Colonic mucosa (tissue), 4 donors: Measurements from ENCODE around the gene MRO. TPM values are rescaled to one million over a fixed set of nuclear protein-coding genes. Genes with fewer than 3 reads are reported as not detected.

Experiments
- DNase-seq: peaks from one replicate; pipeline ENCODE4 v3.0.0-alpha.2; 2020
- H3K27ac ChIP-seq: fragments of 200-600 bp; one replicate; pipeline ENCODE4 v1.8.0; 2021
- H3K27me3 ChIP-seq: fragments of 200-600 bp; one replicate; pipeline ENCODE4 v1.8.0; 2021
- H3K36me3 ChIP-seq: fragments of 200-600 bp; one replicate; pipeline ENCODE4 v1.8.0; 2021
- H3K4me1 ChIP-seq: fragments of 200-600 bp; one replicate; pipeline ENCODE4 v1.8.0; 2021; ENCODE audit warnings: mild to moderate bottlenecking
- H3K4me3 ChIP-seq: fragments of 200-600 bp; one replicate; pipeline ENCODE4 v1.8.0; 2021
- H3K9ac ChIP-seq, 2 donors: one replicate each; pipeline ENCODE4 v1.7.0; 2013; ENCODE audit warnings: control low read depth in 2 of 2, low read depth in 2 of 2, low read length in 2 of 2
- H3K9me3 ChIP-seq: fragments of 200-600 bp; one replicate; pipeline ENCODE4 v1.8.0; 2021
- CTCF ChIP-seq: fragments of 200-600 bp; IDR thresholded peaks from one replicate; pipeline ENCODE4 v1.8.0; 2022; ENCODE audit warnings: antibody characterized with exemption, mild to moderate bottlenecking
- intact Hi-C: fragments of 100-400 bp; cut with DNase I; formaldehyde crosslinking; loops from one replicate; pipeline ENCODE4 v1.14.1; 2022
- total RNA-seq, 2 donors: library from RNA; stranded (reverse); fragmentation: NEBNext Ultra II Directional in 1 of 2; extraction: Animal tissue kit (Norgen Biotek cat#: 25700) in 1 of 2; gene quantifications; one replicate each; pipeline ENCODE4 v1.2.1, GENCODE V29; 2021
- donor health status: healthy.
- donor health status: DM: no; HTN: no; CAD: no.
- donor health status: DM: no; HTN: no; CAD: no.

MRO gene
- total RNA-seq, 2 donors from 2014 or later, result 0.05 to 0.21 TPM

DNA sequence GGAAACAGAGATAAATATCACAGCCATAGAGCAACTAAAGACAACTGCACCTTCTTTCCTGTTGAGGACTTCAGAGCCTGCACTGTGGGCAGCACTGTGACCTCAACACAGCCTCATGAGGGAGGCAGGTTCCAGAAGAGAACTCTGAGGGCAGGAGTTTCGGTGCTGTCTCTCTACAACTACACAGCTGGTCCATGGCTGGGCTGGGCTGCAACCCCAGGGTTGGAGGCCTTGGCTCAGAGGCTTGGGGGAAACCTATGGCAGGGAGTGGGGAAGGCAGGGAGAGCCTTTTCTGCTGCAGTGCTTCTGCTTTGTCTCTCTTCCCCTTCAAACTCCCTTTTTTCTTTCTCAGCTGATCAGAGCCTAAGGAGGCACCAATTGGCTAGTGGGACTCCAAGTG, 66.5 kb downstream of the MRO start:
- Histone ChIP-seq H3K4me1 (no peaks in the 10 kb centered on the region), H3K4me3 (no peak overlapping the region), H3K27ac (no peak overlapping the region), H3K27me3 (no peaks in the 10 kb centered on the region), H3K9me3 (no peaks in the 10 kb centered on the region), H3K36me3 (no peaks in the 10 kb centered on the region), H3K9ac (no peak overlapping the region)
- intact Hi-C loops, result no loop called here
- DNase-seq, result no peak
- TF ChIP-seq CTCF, result no peak

GRCh38 chr18:50751947-50752346, 67.9 kb downstream of the MRO start:
- TF ChIP-seq CTCF, result no peak

DNA sequence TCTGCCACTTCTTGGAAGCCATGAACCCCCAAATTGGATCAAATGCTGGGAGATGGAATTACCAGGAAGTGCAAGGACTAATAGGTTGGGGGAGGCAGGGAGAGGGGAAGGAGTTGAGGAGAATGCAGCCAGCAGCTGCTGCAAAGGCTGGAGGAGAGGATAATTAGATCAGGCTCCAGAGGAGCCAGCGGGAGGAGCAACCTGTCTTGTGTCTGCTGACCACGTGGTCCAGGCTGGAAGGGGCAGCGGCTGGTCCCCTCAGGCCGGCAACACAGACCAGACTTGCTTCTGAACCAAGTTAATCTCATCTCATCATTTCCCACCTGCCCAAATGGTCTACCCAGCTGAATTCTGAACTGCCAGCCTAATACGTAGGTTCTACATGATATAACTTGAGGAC, 68.3 kb downstream of the MRO start:
- Histone ChIP-seq H3K36me3 (no peaks in the 10 kb centered on the region), H3K9ac (no peak overlapping the region), H3K4me3 (no peak overlapping the region), H3K27ac (no peak overlapping the region), H3K9me3 (no peaks in the 10 kb centered on the region), H3K4me1 (no peaks in the 10 kb centered on the region), H3K27me3 (peaks cover 3% of the 10 kb centered on the region)
- TF ChIP-seq CTCF, result no peak
- DNase-seq, result no peak
- intact Hi-C loops, result no loop called here

More at GRCh38 chr18:50751947-50752346, 67.9 kb downstream of the MRO start:
- no peaks in the 10 kb centered on the region for H3K4me1 ChIP-seq
- no peak for DNase-seq
- no peak overlapping the region for H3K4me3 ChIP-seq
- H3K27me3 ChIP-seq, result peaks cover 3% of the 10 kb centered on the region
- no peaks in the 10 kb centered on the region for H3K36me3 ChIP-seq
- intact Hi-C loops, result no loop called here
- no peak overlapping the region for H3K9ac ChIP-seq
- H3K9me3 ChIP-seq, result no peaks in the 10 kb centered on the region
- no peak overlapping the region for H3K27ac ChIP-seq

DNA sequence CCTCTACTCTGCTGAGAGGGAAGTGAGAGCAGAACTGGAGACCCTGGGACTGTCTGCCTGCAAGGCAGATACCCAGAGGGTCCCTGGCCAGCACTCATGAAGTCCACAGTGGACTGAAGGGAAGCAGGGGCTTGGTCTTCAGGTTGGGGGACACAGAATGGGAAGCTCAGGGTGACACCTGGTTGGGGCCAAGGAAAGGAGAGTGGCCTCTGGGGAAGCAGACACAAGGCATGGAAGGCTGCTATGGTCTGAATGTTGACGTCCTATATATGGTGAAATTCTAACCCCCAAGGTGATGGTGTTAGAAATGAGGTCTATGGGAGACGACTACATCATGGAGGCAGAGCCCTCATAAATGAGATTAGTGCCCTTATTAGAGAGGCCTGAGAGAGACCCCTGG, 69.3 kb downstream of the MRO start:
- H3K27me3 ChIP-seq, result peaks cover 3% of the 10 kb centered on the region
- no peak overlapping the region for H3K9ac ChIP-seq
- intact Hi-C loops, result no loop called here
- no peak for TF ChIP-seq CTCF
- DNase-seq, result no peak
- H3K27ac ChIP-seq, result no peak overlapping the region
- H3K9me3 ChIP-seq, result no peaks in the 10 kb centered on the region
- H3K4me3 ChIP-seq, result no peak overlapping the region
- H3K36me3 ChIP-seq, result no peaks in the 10 kb centered on the region
- H3K4me1 ChIP-seq, result no peaks in the 10 kb centered on the region

DNA sequence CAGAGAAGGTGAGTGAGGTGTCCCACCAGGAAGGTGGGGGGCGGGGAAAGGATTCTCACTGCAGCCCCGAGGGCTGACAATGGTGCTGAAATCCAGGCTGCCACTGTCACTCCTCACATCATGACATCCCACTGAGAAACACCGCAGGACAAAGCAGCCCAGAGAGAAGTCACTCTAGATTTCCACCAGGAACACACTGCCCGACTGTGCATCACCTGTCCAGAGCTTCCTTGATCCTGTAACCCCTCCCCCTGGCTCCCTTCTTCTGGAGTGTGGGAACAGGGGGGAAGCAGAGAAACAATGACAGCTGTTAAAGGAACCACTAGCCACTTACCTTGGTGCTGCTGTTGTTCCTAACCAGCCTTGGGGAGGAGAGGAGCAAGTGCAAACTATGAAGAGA, 69.9 kb downstream of the MRO start:
- no peak for DNase-seq
- intact Hi-C loops, result no loop called here

More for the DNA sequence above, 69.9 kb downstream of the MRO start:
- Histone ChIP-seq H3K4me1 (no peaks in the 10 kb centered on the region), H3K4me3 (no peak overlapping the region), H3K36me3 (no peaks in the 10 kb centered on the region), H3K9ac (no peak overlapping the region), H3K27me3 (peaks cover 3% of the 10 kb centered on the region), H3K9me3 (no peaks in the 10 kb centered on the region), H3K27ac (no peak overlapping the region)
- no peak for TF ChIP-seq CTCF
